GM19240 (cell line): Measurements from ENCODE around the gene ZNF728.
"Not testable (repeated sequence)": the region's sequence is repeated elsewhere in the genome, so short reads cannot be mapped to it uniquely, and the experiment has no call there.

Source experiments
- DNase-seq: peaks from one replicate; pipeline ENCODE4 v3.0.0; 2011; ENCODE audit warnings: low spot score; ENCODE audit not compliant: insufficient read length

Gene ZNF728

GRCh38 chr19:23002690-23003422 is at the start of gene ZNF728:
Gene ZNF728 (minus strand): TSS chr19:23003176. CDS start chr19:23003030, 146 bp downstream.
- DNase-seq: no peak

GRCh38 chr19:23052349-23052748 is 49.4 kb upstream of the ZNF728 start:
- no peak for DNase-seq

- no peak for DNase-seq
Observed at GRCh38 chr19:23049256-23049655, 46.3 kb upstream of the ZNF728 start.

- DNase-seq: no peak
Observed at GRCh38 chr19:23046743-23047142, 43.8 kb upstream of the ZNF728 start.

- no peak for DNase-seq
Observed at GRCh38 chr19:23033721-23034120, 30.7 kb upstream of the ZNF728 start.

- DNase-seq: no peak
Observed at GRCh38 chr19:23015660-23016059, 12.7 kb upstream of the ZNF728 start.

GRCh38 chr19:22994957-22995356 is 8.0 kb downstream of the ZNF728 start:
- not testable (repeated sequence) for DNase-seq

GRCh38 chr19:22976248-22976647 is 26.7 kb downstream of the ZNF728 start:
- no peak for DNase-seq

- not testable (repeated sequence) for DNase-seq
Observed at GRCh38 chr19:22975546-22976136, 27.3 kb downstream of the ZNF728 start.

GRCh38 chr19:22945560-22945959 is 57.4 kb downstream of the ZNF728 start:
- DNase-seq: no peak

- DNase-seq: no peak
Observed at GRCh38 chr19:22935151-22935550, 67.8 kb downstream of the ZNF728 start.

- not testable (repeated sequence) for DNase-seq
Observed at GRCh38 chr19:22927576-22927975, 75.4 kb downstream of the ZNF728 start.

- not testable (repeated sequence) for DNase-seq
Observed at GRCh38 chr19:22925181-22925580, 77.8 kb downstream of the ZNF728 start.
